GM18519 (cell line): Measurements from ENCODE around the gene SNX11.

ENCODE experiments used
- ATAC-seq: cut with Tn5 transposase; IDR thresholded peaks from one replicate; pipeline ENCODE4 v1.9.1; 2021; ENCODE audit warnings: mild to moderate bottlenecking, moderate library complexity; ENCODE audit not compliant: unreplicated experiment, low FRiP score

SNX11 gene

GRCh38 chr17:48129981-48130380, 22.4 kb downstream of the SNX11 start:
- ATAC-seq, result no peak

DNA sequence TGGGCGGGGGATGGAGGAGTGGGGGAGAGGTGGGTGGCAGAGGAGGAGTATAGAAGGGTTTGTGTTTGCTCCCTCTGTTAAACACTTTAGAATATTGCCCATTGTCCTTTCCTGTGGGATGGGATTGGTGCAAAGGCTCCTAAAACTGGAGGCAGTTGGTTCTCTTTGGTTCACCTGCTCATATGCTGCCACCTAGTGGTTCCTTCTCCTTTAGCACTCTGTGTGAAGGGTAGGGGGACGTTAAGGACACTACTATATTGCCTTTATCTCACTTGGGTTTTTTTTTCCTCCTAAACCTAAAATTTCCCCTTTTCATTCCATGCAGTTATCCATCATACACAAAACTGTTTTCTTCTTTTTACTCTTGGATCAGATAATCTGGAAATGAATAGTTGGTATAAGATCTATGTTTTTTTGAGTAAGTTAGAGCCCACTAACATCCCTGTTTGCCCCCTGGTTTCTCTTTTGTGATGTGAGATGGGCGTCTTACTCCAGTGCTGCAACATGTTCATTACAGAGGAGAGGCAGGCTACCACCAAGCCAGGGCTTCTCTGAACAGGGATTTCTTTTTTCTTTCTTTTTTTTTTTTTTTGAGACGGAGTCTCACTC, 23.8 kb downstream of the SNX11 start:
- ATAC-seq, result no peak

DNA sequence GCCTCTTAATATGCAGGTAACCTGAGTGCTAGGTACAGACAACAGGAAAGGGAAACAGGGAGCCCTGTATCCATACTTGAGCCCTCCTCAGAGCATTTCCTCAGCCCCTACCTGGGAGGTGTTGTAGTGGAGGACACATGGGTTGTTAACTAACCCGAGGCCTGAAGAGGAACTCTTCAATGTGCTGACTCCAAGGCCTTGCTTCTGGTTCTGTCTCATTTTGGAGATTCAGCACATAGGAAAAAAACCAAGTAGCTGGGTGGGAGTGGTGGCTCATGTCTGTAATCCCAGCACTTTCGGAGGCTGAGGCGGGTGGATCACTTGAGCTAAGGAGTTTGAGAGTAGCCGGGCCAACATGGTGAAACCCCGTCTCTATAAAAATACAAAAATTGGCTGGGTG, 24.8 kb downstream of the SNX11 start:
- no peak for ATAC-seq

GRCh38 chr17:48134912-48135480, 27.4 kb downstream of the SNX11 start:
- ATAC-seq, result no peak

GRCh38 chr17:48137656-48138055, 30.1 kb downstream of the SNX11 start:
- ATAC-seq, result no peak

DNA sequence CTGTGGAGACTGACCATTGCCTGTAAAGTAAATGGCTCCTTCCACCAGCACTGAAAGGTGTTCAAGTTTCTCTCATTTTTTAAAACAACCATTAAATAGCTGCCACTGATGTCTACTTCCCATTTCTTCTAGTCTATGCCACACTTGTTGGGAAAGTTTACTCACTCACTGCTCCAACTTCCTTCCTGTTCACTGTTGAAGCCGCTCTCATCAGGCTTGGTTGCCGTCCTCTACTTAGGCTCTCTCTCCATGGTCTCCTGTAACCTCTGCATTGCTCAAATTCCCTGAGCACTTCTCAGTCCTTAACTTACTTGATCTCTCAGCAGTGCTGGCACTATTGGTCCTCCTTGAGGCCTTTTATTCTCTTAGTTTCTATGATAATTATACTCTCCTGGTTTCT, 32.4 kb downstream of the SNX11 start:
- ATAC-seq, result no peak

GRCh38 chr17:48143629-48144028, 36.1 kb downstream of the SNX11 start:
- no peak for ATAC-seq

DNA sequence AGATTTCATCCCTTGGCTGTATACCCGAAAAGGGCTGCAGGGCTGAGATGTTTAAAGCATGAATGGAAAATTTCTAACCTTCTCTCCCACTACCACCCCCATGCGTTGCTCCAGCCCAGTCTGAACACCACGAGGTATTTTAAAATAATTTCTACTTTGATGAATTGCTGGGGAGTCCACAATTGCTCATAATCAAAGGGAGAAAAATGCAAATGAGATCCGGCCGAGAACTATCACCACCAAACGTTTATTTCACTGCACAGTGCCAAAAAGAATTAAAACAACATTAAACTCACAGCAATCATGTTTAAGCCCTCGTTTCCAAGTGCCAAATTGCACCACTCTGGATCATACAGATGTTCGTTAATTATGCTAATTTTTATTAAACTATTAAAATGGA, 36.7 kb downstream of the SNX11 start:
- no peak for ATAC-seq

DNA sequence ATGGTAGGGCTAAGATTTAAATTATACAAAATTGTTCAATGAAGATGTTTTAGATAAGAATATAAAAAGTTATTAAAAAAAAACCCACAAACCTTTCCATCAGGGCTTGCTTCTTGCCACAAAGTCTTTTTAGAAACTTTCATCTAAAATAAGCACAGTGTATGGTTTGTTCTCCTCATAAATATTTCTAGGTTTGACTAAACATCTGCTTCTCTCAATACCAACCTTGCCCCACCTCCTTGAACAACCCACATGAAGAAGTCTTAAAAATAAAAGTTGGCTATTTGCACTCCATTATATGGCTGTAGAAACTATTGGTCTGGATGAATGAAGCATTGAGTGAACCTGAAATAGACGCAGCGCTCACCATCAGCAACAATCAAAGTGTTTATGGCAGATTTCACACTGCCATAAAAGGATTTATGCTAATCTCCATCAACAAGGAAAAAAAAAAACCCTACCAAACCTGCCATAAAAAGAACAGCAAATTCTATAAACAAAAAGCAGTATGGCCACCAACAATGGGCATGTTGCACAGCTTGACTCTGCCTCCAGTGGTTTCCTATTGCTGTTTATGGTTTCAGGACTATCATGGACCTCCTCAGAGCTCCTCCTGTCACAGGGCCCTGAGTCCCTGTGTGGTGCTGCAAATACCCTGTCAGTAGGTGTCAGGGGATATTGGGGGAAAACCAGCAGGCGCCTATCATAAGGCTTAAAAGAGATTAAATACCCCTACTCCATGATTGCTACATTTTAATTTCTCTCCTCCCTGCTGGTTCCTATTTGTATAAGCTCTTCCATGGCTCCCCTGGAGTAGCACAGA, 37.6 kb downstream of the SNX11 start:
- ATAC-seq, result no peak

GRCh38 chr17:48148029-48148770, 40.6 kb downstream of the SNX11 start:
- ATAC-seq, result no peak

- ATAC-seq, result no peak
Measured at GRCh38 chr17:48148854-48149786, 41.6 kb downstream of the SNX11 start.

DNA sequence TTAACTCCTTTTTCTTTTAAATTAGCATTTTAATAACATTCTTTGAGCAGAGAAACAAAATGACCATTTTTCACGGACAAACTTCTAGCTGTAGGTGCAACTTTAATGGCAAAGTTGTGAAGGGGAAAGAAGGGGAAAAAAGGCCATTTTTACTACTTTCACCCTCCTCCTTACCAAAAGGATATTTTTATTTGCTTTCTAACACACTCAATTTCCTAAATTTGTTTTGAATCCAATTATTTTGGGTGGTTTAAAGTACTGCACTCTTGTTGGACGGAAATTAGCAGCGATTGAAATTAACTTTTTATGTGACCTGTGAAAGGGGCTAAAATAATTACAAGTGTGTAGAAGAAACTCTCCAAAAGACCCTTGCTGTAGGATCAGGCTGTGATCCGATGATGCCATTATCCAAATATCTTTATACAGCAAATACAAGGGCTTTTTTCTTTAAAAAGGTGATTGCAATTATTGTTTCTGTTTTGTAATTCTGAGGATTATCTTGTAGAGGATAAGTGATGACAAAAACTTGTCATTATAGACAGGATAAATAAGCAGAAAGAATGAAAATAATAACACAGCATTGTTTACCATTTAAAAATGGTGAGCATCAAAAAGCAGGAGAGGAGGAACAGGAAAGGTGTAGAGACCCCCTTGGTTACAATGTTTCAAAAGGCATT, 42.4 kb downstream of the SNX11 start:
- ATAC-seq, result no peak

DNA sequence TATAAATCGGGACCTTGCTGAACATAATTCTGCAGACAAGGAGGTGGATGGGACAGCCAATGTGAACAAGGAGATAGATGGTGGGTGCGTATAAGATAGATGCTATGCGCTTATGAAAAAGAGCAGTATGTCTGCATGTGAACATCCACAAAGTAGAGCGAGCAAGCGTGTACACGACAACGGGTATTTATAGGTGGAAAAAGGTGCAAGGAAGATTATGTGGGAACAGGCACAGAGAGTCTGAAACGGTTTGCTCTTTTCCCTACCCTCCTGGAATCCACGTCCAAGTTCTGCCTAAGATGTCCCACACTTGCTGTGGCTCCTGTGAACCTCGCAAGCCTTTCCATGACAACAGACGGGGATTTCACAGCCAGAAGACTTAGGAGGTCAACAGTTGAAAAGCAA, 43.0 kb downstream of the SNX11 start:
- no peak for ATAC-seq

DNA sequence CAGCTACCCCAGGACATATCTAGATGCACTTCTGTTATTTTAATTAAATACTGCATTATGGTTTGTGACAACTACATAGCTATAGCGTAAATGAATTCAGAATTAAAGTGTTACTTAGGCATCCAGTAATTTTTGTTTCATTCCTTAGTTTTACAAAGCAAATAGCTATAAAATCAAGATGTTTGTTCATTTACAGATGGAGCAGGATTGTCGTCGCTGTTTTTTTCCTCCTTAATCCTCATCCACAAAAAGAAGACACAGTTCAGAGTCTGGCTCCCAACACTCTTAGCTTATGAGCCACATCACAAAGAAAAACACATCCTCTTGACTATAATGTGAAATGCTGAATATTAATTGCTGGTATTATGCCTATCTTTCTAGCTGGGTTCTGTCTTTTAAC, 43.7 kb downstream of the SNX11 start:
- ATAC-seq, result no peak

DNA sequence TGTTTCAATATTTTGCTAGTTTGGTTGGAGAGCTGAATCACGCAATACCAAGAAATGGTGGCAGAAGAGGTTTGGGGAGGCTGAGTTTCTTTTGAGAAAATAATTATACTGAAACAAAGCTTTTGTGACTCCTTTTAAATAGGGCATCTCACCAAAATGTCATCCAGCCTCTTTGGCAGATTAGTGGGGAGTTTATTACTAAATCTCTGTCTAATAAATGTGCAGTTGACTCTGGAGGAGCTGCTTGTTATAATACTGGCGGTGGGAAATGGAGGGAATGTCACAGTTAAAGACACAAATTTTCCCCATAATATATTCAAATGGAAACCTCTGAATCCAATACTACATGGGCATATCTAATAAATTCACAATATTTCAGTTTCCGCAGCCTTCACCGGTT, 44.7 kb downstream of the SNX11 start:
- ATAC-seq, result no peak

DNA sequence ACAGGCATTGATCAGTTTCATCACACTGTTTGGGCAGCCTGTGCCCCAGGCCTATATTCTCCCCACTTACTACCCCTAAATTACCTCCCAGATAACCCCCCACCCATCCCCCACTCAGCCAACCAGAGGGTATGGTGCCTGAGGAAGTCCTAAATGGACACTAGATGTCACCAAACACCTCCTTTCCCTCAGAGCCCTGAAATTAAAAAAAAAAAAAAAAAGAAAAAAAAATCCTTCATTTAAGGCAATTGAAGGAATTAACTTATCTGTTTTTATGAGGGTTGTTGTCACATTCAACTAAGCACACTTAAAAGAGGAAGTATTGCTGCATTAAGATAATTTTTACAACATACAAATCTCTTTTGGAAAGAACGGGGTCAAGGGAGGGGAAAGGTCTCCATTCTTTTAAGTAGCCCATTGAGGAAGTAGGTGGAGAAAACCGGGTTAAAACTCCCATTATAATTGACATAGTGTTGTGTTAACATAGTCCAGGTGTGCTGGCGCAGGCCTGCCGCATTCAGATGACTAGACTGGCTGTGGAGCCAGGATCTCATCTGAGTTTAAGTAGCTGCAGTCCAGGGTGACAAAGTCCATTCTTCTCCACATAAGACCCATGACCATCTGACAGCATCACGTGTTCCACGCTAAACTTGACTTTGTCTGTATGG, 46.3 kb downstream of the SNX11 start:
- ATAC-seq, result no peak

DNA sequence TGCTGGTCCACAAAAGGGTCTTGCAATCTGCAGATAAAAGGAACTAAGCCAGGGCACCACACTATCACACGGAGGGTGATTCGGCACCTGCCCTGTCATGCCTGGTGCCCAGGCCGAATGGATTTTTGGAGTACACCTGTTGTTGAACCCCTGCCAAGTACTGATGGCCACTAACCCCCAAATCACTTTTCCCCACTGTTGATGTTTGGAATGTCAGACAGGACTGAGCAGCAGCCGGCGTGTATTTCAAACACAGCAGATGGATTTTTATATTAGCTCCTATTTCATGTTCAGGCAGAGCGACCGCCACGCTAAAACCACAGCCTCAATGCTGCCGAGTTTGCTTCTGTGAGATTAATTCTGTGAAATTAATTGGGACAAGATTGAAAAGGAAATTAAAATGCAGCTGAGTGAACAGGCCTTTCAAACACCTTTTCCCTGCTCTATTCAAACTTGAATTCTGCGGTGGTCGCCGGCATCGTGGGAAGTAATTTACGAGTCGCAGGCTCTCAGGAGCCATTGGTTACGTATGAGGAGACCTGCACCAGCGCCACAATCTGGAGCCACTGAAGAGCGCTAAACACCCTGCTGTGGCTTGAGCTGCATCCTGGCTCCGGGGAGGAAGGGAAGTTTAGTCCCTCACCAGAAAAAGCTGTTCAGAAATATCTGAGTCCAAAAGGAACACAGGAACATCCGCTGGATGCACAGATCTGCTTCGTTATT, 48.5 kb downstream of the SNX11 start:
- ATAC-seq, result no peak

GRCh38 chr17:48159232-48159631, 51.7 kb downstream of the SNX11 start:
- ATAC-seq, result no peak
